SK-N-SH (cell line): ENCODE data around the gene IFT74. TPM values are rescaled to one million over a fixed set of nuclear protein-coding genes. Genes with fewer than 3 reads are reported as not detected.

Source experiments
- CTCF ChIA-PET: fragments of 300-600, 350-600 bp; formaldehyde crosslinking; extraction: SDS; loops from one replicate; lab custom pipeline; 2021; lab: Yijun Ruan, JAX
- POLR2A ChIA-PET: fragments of 350-600 bp; sonication (Branson Sonifier 250); formaldehyde crosslinking; extraction: SDS; loops from one replicate; lab custom pipeline; 2020; ENCODE audit warnings: antibody characterized with exemption, inconsistent platforms; lab: Yijun Ruan, JAX
- DNase-seq: peaks from one replicate; pipeline ENCODE4 v3.0.0; 2012
- H2AFZ ChIP-seq: fragments of 200-600 bp; sonication (generic); 2 replicates; pipeline ENCODE4 v1.8.1; 2016; ENCODE audit warnings: antibody characterized with exemption, mild to moderate bottlenecking, low read depth
- H3F3A ChIP-seq: fragments of 200-600 bp; sonication (generic); replicated peaks from 2 replicates; pipeline ENCODE3; 2016; ENCODE audit warnings: antibody characterized with exemption, mild to moderate bottlenecking; ENCODE audit not compliant: insufficient read depth
- H3K27ac ChIP-seq, 2 experiments: fragments of 200-500 bp in 1 of 2; fragments of 200-600 bp in 1 of 2; sonication (Bioruptor generic) in 1 of 2; sonication (generic), shearing (Covaris generic) in 1 of 2; 2 replicates each; pipeline versions ENCODE4 v1.5.1 to v1.6.1; 2014 to 2016; ENCODE audit warnings: low read depth in 2 of 2, inconsistent platforms in 1 of 2, low read length in 1 of 2, mild to moderate bottlenecking in 1 of 2, mixed read lengths in 1 of 2
- H3K27me3 ChIP-seq: fragments of 200-600 bp; sonication (generic), shearing (Covaris generic); 2 replicates; pipeline ENCODE4 v1.6.1; 2016; ENCODE audit warnings: mixed run types; ENCODE audit not compliant: insufficient read depth
- H3K36me3 ChIP-seq, 2 experiments: fragments of 200-500 bp in 1 of 2; fragments of 200-600 bp in 1 of 2; sonication (Bioruptor generic) in 1 of 2; sonication (generic) in 1 of 2; replicated peaks in 1 of 2; 2 replicates each; pipeline versions ENCODE3 to v1.5.1; 2014 to 2016; ENCODE audit warnings: low read length in 1 of 2, mild to moderate bottlenecking in 1 of 2; ENCODE audit not compliant: insufficient read depth in 2 of 2, control insufficient read depth in 1 of 2
- H3K4me1 ChIP-seq, 2 experiments: fragments of 200-500 bp in 1 of 2; fragments of 200-600 bp in 1 of 2; sonication (Bioruptor generic) in 1 of 2; sonication (generic), shearing (Covaris generic) in 1 of 2; 2 replicates each; pipeline versions ENCODE4 v1.5.1 to v1.6.1; 2014 to 2016; ENCODE audit warnings: low read depth in 1 of 2, low read length in 1 of 2, mixed run types in 1 of 2; ENCODE audit not compliant: insufficient read depth in 2 of 2, control insufficient read depth in 1 of 2
- H3K4me2 ChIP-seq: fragments of 200-600 bp; sonication (generic), shearing (Covaris generic); 2 replicates; pipeline ENCODE4 v1.6.1; 2017; ENCODE audit warnings: mixed run types
- H3K4me3 ChIP-seq, 2 experiments: fragments of 200-500 bp in 1 of 2; fragments of 200-600 bp in 1 of 2; sonication (Bioruptor generic) in 1 of 2; sonication (generic), shearing (Covaris generic) in 1 of 2; 2 replicates each; pipeline versions ENCODE4 v1.5.1 to v1.8.1; 2014 to 2016; ENCODE audit warnings: low read depth in 2 of 2, inconsistent platforms in 1 of 2, low read length in 1 of 2, mild to moderate bottlenecking in 1 of 2, mixed read lengths in 1 of 2, moderate library complexity in 1 of 2
- H3K79me2 ChIP-seq: fragments of 200-600 bp; sonication (generic); 2 replicates; pipeline ENCODE4 v1.8.1; 2017; ENCODE audit warnings: mild to moderate bottlenecking; ENCODE audit not compliant: insufficient read depth
- H3K9ac ChIP-seq: fragments of 200-600 bp; sonication (generic); 2 replicates; pipeline ENCODE4 v1.6.1; 2017; ENCODE audit warnings: mixed run types
- H3K9me2 ChIP-seq: fragments of 200-600 bp; sonication (generic); 2 replicates; pipeline ENCODE4 v1.6.1; 2017; ENCODE audit warnings: mixed run types
- H3K9me3 ChIP-seq: fragments of 200-600 bp; sonication (generic); 2 replicates; pipeline ENCODE4 v1.6.1; 2017; ENCODE audit warnings: mixed run types, mild to moderate bottlenecking, moderate library complexity
- H4K20me1 ChIP-seq: fragments of 200-600 bp; sonication (generic); 2 replicates; pipeline ENCODE4 v1.6.1; 2017; ENCODE audit warnings: mild to moderate bottlenecking, mixed run types; ENCODE audit not compliant: insufficient read depth
- FOXM1 ChIP-seq: IDR thresholded peaks from 2 replicates; pipeline ENCODE4 v1.4.0; 2012; ENCODE audit warnings: low read depth, mild to moderate bottlenecking
- GABPA ChIP-seq: IDR thresholded peaks from 2 replicates; pipeline ENCODE4 v1.4.0; 2012; ENCODE audit warnings: low read depth, mild to moderate bottlenecking
- GATA2 ChIP-seq: sonication (generic); formaldehyde crosslinking; IDR thresholded peaks from 2 replicates; pipeline ENCODE4 v1.5.0; 2020; ENCODE audit warnings: mild to moderate bottlenecking, missing genetic modification reagents
- MEF2A ChIP-seq: IDR thresholded peaks from 2 replicates; pipeline ENCODE4 v1.4.0; 2012; ENCODE audit warnings: low read depth, borderline replicate concordance
- PBX3 ChIP-seq: IDR thresholded peaks from 2 replicates; pipeline ENCODE4; 2012
- POLR2AphosphoS5 ChIP-seq: IDR thresholded peaks from 2 replicates; pipeline ENCODE4 v1.6.1; 2012; ENCODE audit warnings: low read depth, low read length
- RCOR1 ChIP-seq: fragments of 150-350 bp; IDR thresholded peaks from 2 replicates; pipeline ENCODE4 v1.6.1; 2017; ENCODE audit warnings: antibody characterized with exemption, low read length
- TAF1 ChIP-seq: IDR thresholded peaks from 2 replicates; pipeline ENCODE4 v1.6.1; 2012; ENCODE audit warnings: low read depth, mild to moderate bottlenecking, low read length, moderate library complexity, borderline replicate concordance
- WGBS: methylation state at CpG from one replicate; pipeline ENCODE4 v1.1.6; 2017; ENCODE audit warnings: low lambda C conversion rate; 5-methylcytosine and 5-hydroxymethylcytosine counted together
- polyA plus RNA-seq, 3 experiments: library from polyadenylated mRNA; depleted of rRNA; stranded (reverse); fragments of >200 nt; gene quantifications; 2 replicates each; pipeline ENCODE4 v1.2.3, GENCODE V29; 2012
- TF ChIP-seq, protein P1 (sequence below): IDR thresholded peaks from 2 replicates; pipeline ENCODE4 v1.4.0; 2012; ENCODE audit warnings: low read depth, borderline replicate concordance
- TF ChIP-seq, protein P2 (sequence below): fragments of 150-350 bp; IDR thresholded peaks from 2 replicates; pipeline ENCODE4 v1.6.1; 2017; ENCODE audit warnings: antibody characterized with exemption, low read length, low read depth, borderline replicate concordance
- TF ChIP-seq, protein P3 (sequence below): IDR thresholded peaks from 2 replicates; pipeline ENCODE4 v1.6.1; 2012; ENCODE audit warnings: mild to moderate bottlenecking, low read depth, low read length, moderate library complexity

Gene IFT74
- polyA plus RNA-seq, 1 of the 3 experiments (the other 2 are of a cell fraction) = 6.3 TPM

- TF ChIP-seq TAF1 (no peak), RCOR1 (no peak), GATA2 (CRISPR knock-in tag) (no peak), MEF2A (no peak), POLR2AphosphoS5 (no peak)
- TF ChIP-seq, protein P1, sequence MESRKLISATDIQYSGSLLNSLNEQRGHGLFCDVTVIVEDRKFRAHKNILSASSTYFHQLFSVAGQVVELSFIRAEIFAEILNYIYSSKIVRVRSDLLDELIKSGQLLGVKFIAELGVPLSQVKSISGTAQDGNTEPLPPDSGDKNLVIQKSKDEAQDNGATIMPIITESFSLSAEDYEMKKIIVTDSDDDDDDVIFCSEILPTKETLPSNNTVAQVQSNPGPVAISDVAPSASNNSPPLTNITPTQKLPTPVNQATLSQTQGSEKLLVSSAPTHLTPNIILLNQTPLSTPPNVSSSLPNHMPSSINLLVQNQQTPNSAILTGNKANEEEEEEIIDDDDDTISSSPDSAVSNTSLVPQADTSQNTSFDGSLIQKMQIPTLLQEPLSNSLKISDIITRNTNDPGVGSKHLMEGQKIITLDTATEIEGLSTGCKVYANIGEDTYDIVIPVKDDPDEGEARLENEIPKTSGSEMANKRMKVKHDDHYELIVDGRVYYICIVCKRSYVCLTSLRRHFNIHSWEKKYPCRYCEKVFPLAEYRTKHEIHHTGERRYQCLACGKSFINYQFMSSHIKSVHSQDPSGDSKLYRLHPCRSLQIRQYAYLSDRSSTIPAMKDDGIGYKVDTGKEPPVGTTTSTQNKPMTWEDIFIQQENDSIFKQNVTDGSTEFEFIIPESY = no peak
- TF ChIP-seq, protein P2, sequence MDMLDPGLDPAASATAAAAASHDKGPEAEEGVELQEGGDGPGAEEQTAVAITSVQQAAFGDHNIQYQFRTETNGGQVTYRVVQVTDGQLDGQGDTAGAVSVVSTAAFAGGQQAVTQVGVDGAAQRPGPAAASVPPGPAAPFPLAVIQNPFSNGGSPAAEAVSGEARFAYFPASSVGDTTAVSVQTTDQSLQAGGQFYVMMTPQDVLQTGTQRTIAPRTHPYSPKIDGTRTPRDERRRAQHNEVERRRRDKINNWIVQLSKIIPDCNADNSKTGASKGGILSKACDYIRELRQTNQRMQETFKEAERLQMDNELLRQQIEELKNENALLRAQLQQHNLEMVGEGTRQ = no peak
- TF ChIP-seq, protein P3, sequence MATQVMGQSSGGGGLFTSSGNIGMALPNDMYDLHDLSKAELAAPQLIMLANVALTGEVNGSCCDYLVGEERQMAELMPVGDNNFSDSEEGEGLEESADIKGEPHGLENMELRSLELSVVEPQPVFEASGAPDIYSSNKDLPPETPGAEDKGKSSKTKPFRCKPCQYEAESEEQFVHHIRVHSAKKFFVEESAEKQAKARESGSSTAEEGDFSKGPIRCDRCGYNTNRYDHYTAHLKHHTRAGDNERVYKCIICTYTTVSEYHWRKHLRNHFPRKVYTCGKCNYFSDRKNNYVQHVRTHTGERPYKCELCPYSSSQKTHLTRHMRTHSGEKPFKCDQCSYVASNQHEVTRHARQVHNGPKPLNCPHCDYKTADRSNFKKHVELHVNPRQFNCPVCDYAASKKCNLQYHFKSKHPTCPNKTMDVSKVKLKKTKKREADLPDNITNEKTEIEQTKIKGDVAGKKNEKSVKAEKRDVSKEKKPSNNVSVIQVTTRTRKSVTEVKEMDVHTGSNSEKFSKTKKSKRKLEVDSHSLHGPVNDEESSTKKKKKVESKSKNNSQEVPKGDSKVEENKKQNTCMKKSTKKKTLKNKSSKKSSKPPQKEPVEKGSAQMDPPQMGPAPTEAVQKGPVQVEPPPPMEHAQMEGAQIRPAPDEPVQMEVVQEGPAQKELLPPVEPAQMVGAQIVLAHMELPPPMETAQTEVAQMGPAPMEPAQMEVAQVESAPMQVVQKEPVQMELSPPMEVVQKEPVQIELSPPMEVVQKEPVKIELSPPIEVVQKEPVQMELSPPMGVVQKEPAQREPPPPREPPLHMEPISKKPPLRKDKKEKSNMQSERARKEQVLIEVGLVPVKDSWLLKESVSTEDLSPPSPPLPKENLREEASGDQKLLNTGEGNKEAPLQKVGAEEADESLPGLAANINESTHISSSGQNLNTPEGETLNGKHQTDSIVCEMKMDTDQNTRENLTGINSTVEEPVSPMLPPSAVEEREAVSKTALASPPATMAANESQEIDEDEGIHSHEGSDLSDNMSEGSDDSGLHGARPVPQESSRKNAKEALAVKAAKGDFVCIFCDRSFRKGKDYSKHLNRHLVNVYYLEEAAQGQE = no peak
Observed at GRCh38 chr9:27022920-27023319, 66.7 kb downstream of the IFT74 start (continued).

DNA sequence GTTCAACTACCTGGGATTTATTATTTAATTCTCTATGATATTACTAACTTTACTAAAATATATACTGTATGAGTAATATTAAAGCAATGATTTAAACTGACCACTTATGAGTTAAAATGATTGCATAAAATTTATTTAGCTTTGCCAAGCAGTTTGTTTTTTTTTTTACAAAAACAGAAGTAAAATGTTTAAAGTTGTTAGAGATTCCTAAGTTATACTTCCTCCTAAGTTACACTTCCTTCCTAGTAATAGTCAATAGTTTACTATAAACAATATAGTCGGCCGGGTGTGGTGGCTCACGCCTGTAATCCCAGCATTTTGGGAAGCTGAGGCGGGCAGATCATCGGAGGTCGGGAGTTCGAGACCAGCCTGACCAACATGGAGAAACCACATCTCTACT is 73.0 kb downstream of the IFT74 start:
- Histone ChIP-seq H3K36me3 (peaks cover 6 to 18% of the 10 kb centered on the region in 2 experiments), H3K9me3 (no peaks in the 10 kb centered on the region), H3K9me2 (no peaks in the 10 kb centered on the region), H3F3A (no peaks in the 10 kb centered on the region), H3K4me3 (no peak overlapping the region), H3K27me3 (no peaks in the 10 kb centered on the region), H4K20me1 (no peaks in the 10 kb centered on the region), H2AFZ (no peak overlapping the region), H3K4me1 (no peaks in the 10 kb centered on the region), H3K9ac (no peak overlapping the region), H3K27ac (no peak overlapping the region), H3K4me2 (no peak overlapping the region), H3K79me2 (no peaks in the 10 kb centered on the region)
- POLR2A ChIA-PET = no interaction called here
- WGBS = 97% methylated on average over 7 of the region's 7 CpGs
- TF ChIP-seq GABPA (no peak), PBX3 (no peak), POLR2AphosphoS5 (no peak), FOXM1 (no peak)
- no peak for DNase-seq
- CTCF ChIA-PET = interaction anchor here (3.5 kb wide), 1 partner anchor 247 kb away, joined by 18 read pairs; no protein-coding TSS in a partner anchor
